MCF 10A (cell line): ENCODE data around the gene PLLP. TPM values are rescaled to one million over a fixed set of nuclear protein-coding genes. Genes with fewer than 3 reads are reported as not detected.

Experiments
- BruUV-seq: library from RNA; stranded (reverse); fragments of 400-500 nt; replicated peaks from 2 replicates; lab custom pipeline; 2021; lab: Mats Ljungman, UMichigan
- CTCF ChIA-PET: fragments of 300-600 bp; sonication (Branson Sonifier 250); formaldehyde crosslinking; extraction: SDS; loops from one replicate; lab custom pipeline; 2021; ENCODE audit warnings: antibody characterized with exemption, inconsistent platforms; lab: Yijun Ruan, JAX
- POLR2A ChIA-PET: fragments of 300-600, 350-650 bp; sonication (Branson Sonifier 250); formaldehyde crosslinking; extraction: SDS; loops from one replicate; lab custom pipeline; 2020; ENCODE audit warnings: antibody characterized with exemption, inconsistent platforms; lab: Yijun Ruan, JAX
- DNase-seq: peaks from one replicate; pipeline ENCODE4 v3.0.0-alpha.2; 2018; ENCODE audit not compliant: unreplicated experiment
- H3K27ac Mint-ChIP-seq: one replicate; pipeline ENCODE4 v1.8.0; 2022; ENCODE audit warnings: mild to moderate bottlenecking, low read depth, mixed read lengths; ENCODE audit not compliant: unreplicated experiment
- H3K27me3 Mint-ChIP-seq: one replicate; pipeline ENCODE4 v1.8.0; 2022; ENCODE audit warnings: mixed read lengths; ENCODE audit not compliant: insufficient read depth, unreplicated experiment
- H3K36me3 Mint-ChIP-seq: one replicate; pipeline ENCODE4 v1.8.0; 2022; ENCODE audit warnings: mild to moderate bottlenecking, moderate library complexity, mixed read lengths; ENCODE audit not compliant: insufficient read depth, unreplicated experiment
- H3K4me1 Mint-ChIP-seq: one replicate; pipeline ENCODE4 v1.8.0; 2022; ENCODE audit warnings: mixed read lengths; ENCODE audit not compliant: insufficient read depth, unreplicated experiment
- H3K4me3 Mint-ChIP-seq: one replicate; pipeline ENCODE4 v1.8.0; 2022; ENCODE audit warnings: mild to moderate bottlenecking, moderate library complexity, mixed read lengths; ENCODE audit not compliant: unreplicated experiment
- H3K9me3 Mint-ChIP-seq: one replicate; pipeline ENCODE4 v1.8.0; 2022; ENCODE audit warnings: mixed read lengths; ENCODE audit not compliant: unreplicated experiment
- CTCF ChIP-seq: fragments of 200-600 bp; IDR thresholded peaks from one replicate; pipeline ENCODE4 v1.8.0; 2022; ENCODE audit warnings: antibody characterized with exemption, mild to moderate bottlenecking; ENCODE audit not compliant: unreplicated experiment
- intact Hi-C: fragments of 100-400 bp; cut with micrococcal nuclease; formaldehyde crosslinking; loops from 2 replicates; pipeline ENCODE4 v1.14.1; 2022
- total RNA-seq: library from RNA; stranded (reverse); gene quantifications from 2 replicates; pipeline ENCODE4 v1.2.3, GENCODE V29; 2022

PLLP gene
- total RNA-seq, 1 experiment from 2014 or later: 6.1 TPM

DNA sequence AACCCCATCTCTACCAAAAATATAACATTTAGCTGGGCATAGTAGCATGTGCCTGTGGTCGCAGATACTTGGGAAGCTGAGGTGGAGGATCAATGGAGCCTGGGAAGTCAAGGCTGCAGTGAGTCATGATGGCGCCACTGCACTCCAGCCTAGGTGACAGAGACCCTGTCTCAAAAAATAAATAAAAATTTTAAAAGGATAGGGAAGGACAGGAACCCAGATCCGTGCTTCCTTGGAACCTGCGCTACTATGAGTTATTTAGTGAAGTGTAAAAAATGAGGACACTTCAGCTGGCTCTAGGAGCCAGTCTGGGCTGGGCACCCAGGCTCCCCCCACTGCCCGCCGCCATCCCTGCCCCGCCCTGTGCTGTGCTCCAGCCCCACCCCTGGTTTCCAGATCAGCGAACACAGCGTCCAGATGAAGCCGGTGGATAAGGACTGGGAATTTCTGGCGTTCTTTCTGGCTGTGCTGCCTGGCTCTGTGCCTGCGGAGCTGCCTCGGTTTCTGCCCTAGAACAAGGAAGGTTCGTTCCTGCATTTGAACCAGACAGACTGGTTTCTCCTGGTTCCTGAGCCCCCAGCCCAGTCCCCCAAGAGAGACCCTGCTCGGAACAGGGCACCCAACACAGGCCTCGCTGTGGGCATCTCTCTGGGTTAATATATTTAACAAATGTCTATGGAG lies 18.5 kb downstream of the PLLP start:
- Mint-ChIP-seq H3K27ac (peak overlapping the region; percentile 89), H3K9me3 (no peaks in the 10 kb centered on the region), H3K4me1 (peaks cover 25% of the 10 kb centered on the region), H3K4me3 (peak overlapping the region; percentile 69), H3K36me3 (no peaks in the 10 kb centered on the region), H3K27me3 (no peaks in the 10 kb centered on the region)
- CTCF ChIA-PET: interaction anchor here (0.7 to 1.2 kb wide), 4 partner anchors 10 to 151 kb away, joined by 3 to 4 read pairs (median 3); no protein-coding TSS in a partner anchor
- intact Hi-C loops: no loop called here
- POLR2A ChIA-PET: interaction anchor here (0.5 to 8.1 kb wide), 18 partner anchors 12 to 404 kb away, joined by 3 to 137 read pairs (median 6); partner anchors contain the start of genes ARL2BP, CIAPIN1, COQ9 and CPNE2
- no peak for TF ChIP-seq CTCF
- no TSS peak for BruUV-seq
- peak; percentile 84 for DNase-seq

DNA sequence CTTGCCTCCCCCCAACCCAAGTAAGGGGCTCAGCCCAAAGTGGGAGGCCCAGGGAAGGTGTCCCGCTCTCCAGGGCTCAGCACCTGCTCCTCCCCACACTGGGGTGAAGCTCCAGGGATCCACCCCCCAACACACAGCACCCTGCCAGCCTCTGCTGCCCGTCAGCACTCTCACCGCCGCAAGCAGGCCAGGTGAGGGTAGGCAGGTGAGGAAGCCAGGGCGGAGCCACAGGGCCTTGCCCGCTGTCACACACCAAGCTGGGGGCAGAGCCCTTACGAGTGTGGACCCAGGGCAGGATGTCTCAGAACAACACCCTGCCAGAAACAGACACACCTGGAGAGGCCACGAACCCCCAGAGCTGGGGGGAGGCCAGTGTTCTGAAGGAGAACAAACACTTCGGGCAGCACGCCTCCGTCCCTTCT lies 19.5 kb downstream of the PLLP start:
- ChIA-PET CTCF (interaction anchor here (0.5 to 1.1 kb wide), 5 partner anchors 10 to 297 kb away, joined by 3 to 5 read pairs (median 3); no protein-coding TSS in a partner anchor), POLR2A (interaction anchor here (0.6 to 8.1 kb wide), 9 partner anchors 11 to 182 kb away, joined by 3 to 137 read pairs (median 27); partner anchors contain the start of genes ARL2BP, CIAPIN1, COQ9 and PSME3IP1)
- BruUV-seq: no TSS peak
- no peaks in the 10 kb centered on the region for H3K36me3 Mint-ChIP-seq
- no peak for TF ChIP-seq CTCF
- H3K4me1 Mint-ChIP-seq: peaks cover 35% of the 10 kb centered on the region
- H3K9me3 Mint-ChIP-seq: no peaks in the 10 kb centered on the region
- DNase-seq: peak; percentile 72
- peak overlapping the region; percentile 69 for H3K4me3 Mint-ChIP-seq
- H3K27ac Mint-ChIP-seq: peak overlapping the region; percentile 89
- no peaks in the 10 kb centered on the region for H3K27me3 Mint-ChIP-seq
- intact Hi-C loops: no loop called here

- POLR2A ChIA-PET: interaction anchor here (1.7 to 8.1 kb wide), 8 partner anchors 10 to 182 kb away, joined by 6 to 137 read pairs (median 28); partner anchors contain the start of genes ARL2BP, CIAPIN1, COQ9 and PSME3IP1
- Mint-ChIP-seq H3K4me1 (peaks cover 35% of the 10 kb centered on the region), H3K27ac (no peak overlapping the region), H3K9me3 (no peaks in the 10 kb centered on the region), H3K36me3 (no peaks in the 10 kb centered on the region), H3K4me3 (no peak overlapping the region), H3K27me3 (no peaks in the 10 kb centered on the region)
- intact Hi-C loops: no loop called here
- no TSS peak for BruUV-seq
- no peak for DNase-seq
- CTCF ChIA-PET: interaction anchor here (0.5 to 1.3 kb wide), 6 partner anchors 9 to 500 kb away, joined by 3 to 6 read pairs (median 4); no protein-coding TSS in a partner anchor
- no peak for TF ChIP-seq CTCF
These were observed 20.1 kb downstream of the PLLP start for GRCh38 chr16:57264381-57264780.
